ENCODE measurements around the gene NDUFB8.
A peak's percentile ranks its signal among the peaks of the same experiment; 100 is the strongest.

NDUFB8 gene

GRCh38 chr10:100535715-100536353 is 6.2 kb upstream of the NDUFB8 start, which contains the start of gene HIF1AN:
Gene HIF1AN (plus strand): TSS chr10:100535943. CDS start chr10:100535959, 16 bp downstream.
- peak; percentile 68 for DNase-seq

GRCh38 chr10:100535338-100535714 is 5.7 kb upstream of the NDUFB8 start:
- DNase-seq = no peak

- DNase-seq = no peak
These were observed 5.1 kb upstream of the NDUFB8 start for GRCh38 chr10:100534726-100535125.

- no peak for DNase-seq
These were observed 2.1 kb upstream of the NDUFB8 start for GRCh38 chr10:100531761-100532160.

GRCh38 chr10:100528921-100529474 is 673 bp downstream of the NDUFB8 start:
- no peak for DNase-seq

GRCh38 chr10:100528123-100528886 is 1.4 kb downstream of the NDUFB8 start:
- no peak for DNase-seq

- DNase-seq = no peak
These were observed 5.0 kb downstream of the NDUFB8 start for GRCh38 chr10:100524638-100525037.

GRCh38 chr10:100524206-100524605 is 5.5 kb downstream of the NDUFB8 start:
- DNase-seq = no peak

- no peak for DNase-seq
These were observed 6.7 kb downstream of the NDUFB8 start for GRCh38 chr10:100522945-100523344.

GRCh38 chr10:100522107-100522801 is 7.4 kb downstream of the NDUFB8 start:
- DNase-seq = no peak

- no peak for DNase-seq
These were observed 8.9 kb downstream of the NDUFB8 start for GRCh38 chr10:100520811-100521210.

- DNase-seq = no peak
These were observed 10.2 kb downstream of the NDUFB8 start, which contains the start of gene SEC31B for GRCh38 chr10:100519311-100520051. Gene SEC31B (minus strand): TSS chr10:100519861. CDS start chr10:100516952, 2,909 bp downstream.

GRCh38 chr10:100518761-100519241 is 10.9 kb downstream of the NDUFB8 start:
- DNase-seq = no peak

GRCh38 chr10:100516847-100517246 is 12.8 kb downstream of the NDUFB8 start:
- no peak for DNase-seq

GRCh38 chr10:100515612-100516011 is 14.1 kb downstream of the NDUFB8 start:
- no peak for DNase-seq

GRCh38 chr10:100510533-100511308 is 18.9 kb downstream of the NDUFB8 start:
- DNase-seq = no peak

GRCh38 chr10:100509241-100509840 is 20.3 kb downstream of the NDUFB8 start:
- no peak for DNase-seq

- no peak for DNase-seq
These were observed 20.9 kb downstream of the NDUFB8 start for GRCh38 chr10:100508691-100509150.

GRCh38 chr10:100508266-100508665 is 21.4 kb downstream of the NDUFB8 start:
- DNase-seq = no peak

GRCh38 chr10:100507357-100507732 is 22.3 kb downstream of the NDUFB8 start:
- no peak for DNase-seq
